GM21423 (cell line): ENCODE measurements around the gene THAP4.

Source experiments
- ATAC-seq: cut with Tn5 transposase; IDR thresholded peaks from one replicate; pipeline ENCODE4 v1.9.1; 2021; ENCODE audit warnings: mild to moderate bottlenecking, moderate library complexity; ENCODE audit not compliant: unreplicated experiment

The THAP4 gene, protein sequence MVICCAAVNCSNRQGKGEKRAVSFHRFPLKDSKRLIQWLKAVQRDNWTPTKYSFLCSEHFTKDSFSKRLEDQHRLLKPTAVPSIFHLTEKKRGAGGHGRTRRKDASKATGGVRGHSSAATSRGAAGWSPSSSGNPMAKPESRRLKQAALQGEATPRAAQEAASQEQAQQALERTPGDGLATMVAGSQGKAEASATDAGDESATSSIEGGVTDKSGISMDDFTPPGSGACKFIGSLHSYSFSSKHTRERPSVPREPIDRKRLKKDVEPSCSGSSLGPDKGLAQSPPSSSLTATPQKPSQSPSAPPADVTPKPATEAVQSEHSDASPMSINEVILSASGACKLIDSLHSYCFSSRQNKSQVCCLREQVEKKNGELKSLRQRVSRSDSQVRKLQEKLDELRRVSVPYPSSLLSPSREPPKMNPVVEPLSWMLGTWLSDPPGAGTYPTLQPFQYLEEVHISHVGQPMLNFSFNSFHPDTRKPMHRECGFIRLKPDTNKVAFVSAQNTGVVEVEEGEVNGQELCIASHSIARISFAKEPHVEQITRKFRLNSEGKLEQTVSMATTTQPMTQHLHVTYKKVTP

GRCh38 chr2:241637018-241637794 is at the start of gene THAP4, which contains the start of gene ATG4B:
Gene THAP4, minus strand, starts transcription at chr2:241637158. Its CDS starts 141 bp downstream, at chr2:241637017.
Gene ATG4B, plus strand, starts transcription at chr2:241637693. Its CDS starts 22 bp downstream, at chr2:241637715.
- ATAC-seq, result peak; percentile 64

- ATAC-seq, result peak; percentile 17
These were observed 49.3 kb upstream of the THAP4 start for GRCh38 chr2:241686324-241686649.

DNA sequence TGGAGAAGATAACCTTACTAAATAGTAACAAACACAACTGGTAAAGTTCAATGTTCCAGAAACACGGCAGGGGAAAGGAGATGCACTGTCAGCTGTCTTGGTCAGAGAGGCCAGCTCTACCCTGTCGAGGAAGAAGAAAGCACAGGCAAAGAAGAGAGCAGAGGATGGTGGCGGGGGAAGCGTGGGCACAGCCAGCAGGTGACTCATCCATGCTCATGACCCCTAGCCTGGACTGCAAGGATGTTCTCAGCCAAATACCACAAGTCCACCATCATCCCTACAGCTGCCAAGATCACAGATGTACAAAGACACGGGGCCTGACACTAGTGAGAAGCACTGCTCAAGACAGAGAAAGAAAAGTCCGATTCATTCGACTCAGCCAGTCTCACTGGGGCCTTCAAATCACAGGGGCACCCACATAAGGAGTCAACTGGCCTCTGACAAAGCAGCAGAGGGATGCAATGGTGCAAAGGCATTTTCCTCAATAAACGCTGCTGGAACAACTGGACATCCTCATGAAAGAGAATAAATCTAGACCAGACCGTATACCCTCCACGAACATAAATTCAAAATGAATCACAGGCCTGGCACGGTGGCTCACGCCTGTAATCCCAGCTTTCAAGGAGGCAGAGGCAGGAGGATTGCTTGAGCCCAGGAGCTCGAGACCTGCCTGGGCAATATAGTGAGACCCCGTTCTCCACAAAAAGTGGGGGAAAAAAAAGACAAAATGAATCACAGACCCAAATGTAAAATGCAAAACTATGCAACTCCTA is 44.1 kb upstream of the THAP4 start:
- no peak for ATAC-seq

DNA sequence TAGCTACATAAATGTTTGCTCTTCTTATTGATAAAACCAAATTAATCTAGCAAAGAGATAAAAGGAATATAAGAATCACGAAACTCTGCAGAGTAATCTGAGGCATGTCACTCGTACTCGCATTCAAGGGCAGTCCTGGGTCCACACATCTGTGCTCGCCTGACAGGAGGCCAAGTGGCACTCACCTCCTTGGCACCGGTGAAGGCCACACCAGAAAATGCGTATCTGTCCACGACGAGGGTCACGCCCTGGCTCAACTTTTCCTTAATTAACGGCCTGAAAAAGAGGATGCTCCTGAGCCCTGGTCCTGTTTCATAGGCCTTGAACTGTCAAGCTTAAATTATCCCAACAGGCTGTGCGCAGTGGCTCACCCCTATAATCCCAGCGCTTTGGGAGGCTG is 43.1 kb upstream of the THAP4 start:
- ATAC-seq, result no peak

- ATAC-seq, result no peak
These were observed 42.0 kb upstream of the THAP4 start for GRCh38 chr2:241678784-241679540.

- ATAC-seq, result no peak
These were observed 41.3 kb upstream of the THAP4 start for GRCh38 chr2:241678307-241678706.

DNA sequence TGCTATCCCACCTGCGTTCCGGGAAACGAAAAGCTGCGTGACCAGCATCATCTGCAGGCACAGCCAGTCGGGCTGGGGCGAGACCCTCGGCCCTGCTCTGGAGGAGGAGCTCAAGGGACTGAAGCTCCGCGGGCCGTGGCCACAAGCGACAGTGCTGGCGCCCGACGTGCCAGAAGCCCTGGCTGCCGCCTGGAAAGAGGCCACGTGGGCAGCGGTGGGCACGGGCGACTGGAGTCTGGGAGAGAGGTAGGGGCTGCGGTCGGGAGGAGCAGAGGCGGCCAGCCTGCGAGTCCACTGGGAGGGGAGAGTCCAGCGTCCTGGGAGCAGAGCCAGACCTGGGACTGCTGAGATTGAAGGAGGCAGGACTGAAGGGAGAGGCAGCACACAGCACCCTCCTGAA is 40.4 kb upstream of the THAP4 start:
- ATAC-seq, result no peak

- no peak for ATAC-seq
These were observed 39.7 kb upstream of the THAP4 start for GRCh38 chr2:241676665-241677064.

DNA sequence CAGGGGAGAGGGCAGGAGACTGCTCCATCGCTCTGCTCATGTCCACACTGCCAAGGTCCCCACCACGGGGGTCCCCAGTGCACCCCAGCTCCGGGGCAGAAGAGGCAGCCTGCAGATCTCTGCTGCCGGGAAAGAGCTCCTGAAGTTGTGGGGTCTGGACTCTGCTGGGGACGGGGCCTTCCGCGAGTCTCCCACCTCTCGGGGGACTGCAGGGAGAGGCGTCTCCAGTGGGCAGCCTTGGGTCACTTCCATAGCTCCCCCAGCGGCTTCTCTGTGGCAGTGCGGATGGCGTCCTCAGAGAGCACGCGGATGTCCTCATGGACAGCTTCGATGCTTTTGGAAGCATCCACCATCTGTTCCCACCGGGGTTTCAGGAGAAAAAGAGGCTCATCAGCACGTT is 38.9 kb upstream of the THAP4 start:
- ATAC-seq, result no peak

DNA sequence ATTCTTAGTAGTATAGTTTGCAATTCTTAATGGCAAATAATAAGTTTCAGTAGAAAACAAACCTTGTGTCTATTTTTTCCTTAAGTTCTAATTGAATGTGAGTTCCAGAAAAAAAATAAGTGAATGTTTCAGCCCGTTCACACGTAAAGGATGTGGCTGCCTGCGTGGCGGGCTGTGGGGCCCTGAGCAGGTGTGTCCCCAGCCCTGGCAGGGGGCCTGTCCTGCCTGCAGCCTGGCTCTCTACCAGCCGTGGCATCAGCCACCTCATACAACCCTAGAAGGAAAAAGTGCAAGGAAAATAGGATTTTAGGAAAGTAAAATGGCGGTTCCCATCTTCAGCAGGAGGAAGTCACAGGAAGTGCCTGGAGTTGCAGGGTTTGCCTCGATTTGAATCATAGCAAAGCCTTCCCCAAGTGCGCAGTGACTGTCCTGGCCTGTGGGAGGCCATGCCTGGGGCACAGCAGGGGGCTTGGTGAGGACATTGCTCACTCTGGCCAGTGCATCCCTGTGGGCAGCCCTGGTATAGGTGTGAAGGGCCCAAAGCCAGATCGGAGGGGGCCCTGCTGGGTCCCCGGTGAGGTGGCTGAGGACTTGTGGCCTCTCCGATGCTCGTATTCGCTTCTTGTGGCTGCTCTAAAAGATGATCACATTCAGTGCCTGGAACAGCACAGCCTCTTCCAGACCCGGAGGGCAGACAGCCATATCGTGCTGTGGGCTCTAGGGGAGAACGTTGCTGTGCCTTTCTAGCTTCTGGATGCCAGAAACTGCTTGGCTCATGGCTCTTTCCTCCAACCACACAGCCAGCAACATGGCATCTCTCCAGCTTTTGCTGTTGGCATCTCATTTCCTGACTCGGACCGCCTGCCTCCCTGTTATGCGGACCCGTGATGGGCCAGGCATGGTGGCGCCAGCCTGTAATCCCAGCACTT is 37.1 kb upstream of the THAP4 start:
- no peak for ATAC-seq

GRCh38 chr2:241673189-241673663 is 36.3 kb upstream of the THAP4 start:
- ATAC-seq, result no peak

DNA sequence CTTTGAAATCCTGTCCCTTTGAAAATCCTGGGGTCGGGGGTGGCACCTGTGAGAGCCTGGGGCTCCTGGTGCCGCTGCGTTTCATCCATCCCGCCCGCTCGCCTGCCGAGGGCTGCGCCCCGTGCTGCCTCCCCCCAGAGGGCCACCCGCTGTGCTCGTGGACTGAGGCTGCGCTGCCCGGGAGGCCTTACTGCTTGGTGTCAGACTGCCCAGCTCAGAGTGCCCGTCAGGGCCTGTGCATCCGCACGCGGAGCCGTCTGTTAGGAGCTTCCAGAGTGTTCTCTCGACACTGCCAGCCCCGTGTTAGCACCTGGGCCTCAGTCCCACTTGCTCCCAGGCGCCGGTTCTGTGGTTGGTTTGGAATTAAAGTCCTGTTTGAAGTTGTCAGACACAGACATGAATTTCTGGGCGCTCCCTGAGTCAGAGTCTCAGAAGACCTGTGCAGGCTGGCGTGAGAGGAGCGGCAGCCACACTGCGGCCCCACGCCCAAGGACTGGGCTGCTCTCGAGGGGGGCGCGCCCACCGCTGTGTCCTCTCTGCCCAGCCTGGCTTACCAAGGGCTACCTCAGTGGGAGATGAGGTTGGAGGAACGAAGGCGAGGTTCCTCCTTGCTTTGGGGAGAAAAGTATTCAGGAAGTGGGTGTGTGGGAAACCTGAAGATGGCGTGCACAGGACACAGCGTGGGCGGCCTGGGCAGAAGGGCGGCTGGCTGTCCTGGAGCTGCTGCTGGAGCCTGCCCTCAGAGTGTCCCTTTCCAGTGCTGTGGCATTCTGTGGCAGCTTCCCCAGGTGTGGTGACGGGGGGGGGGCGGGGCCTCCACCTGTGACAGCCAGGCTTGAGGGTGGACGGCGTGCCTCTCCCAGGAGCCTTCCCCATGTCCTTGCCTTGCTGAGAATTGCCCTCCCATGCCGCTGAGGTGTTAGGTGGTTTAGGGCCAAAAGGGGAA is 35.6 kb upstream of the THAP4 start:
- no peak for ATAC-seq

GRCh38 chr2:241671457-241672240 is 34.7 kb upstream of the THAP4 start:
- no peak for ATAC-seq

GRCh38 chr2:241670333-241671110 is 33.6 kb upstream of the THAP4 start:
- ATAC-seq, result no peak

GRCh38 chr2:241668839-241669238 is 31.9 kb upstream of the THAP4 start:
- ATAC-seq, result no peak

GRCh38 chr2:241668354-241668753 is 31.4 kb upstream of the THAP4 start:
- no peak for ATAC-seq
